PC-9 (cell line): ENCODE results near the gene G6PD. TPM values are rescaled to one million over a fixed set of nuclear protein-coding genes. Genes with fewer than 3 reads are reported as not detected.

Experiments
- BruUV-seq: library from RNA; stranded (reverse); fragments of 400-500 nt; replicated peaks from 2 replicates; lab custom pipeline; 2021; lab: Mats Ljungman, UMichigan
- CTCF ChIA-PET: fragments of 300-600 bp; sonication (Branson Sonifier 250); formaldehyde crosslinking; loops from one replicate; lab custom pipeline; 2022; ENCODE audit warnings: antibody characterized with exemption; lab: Charles Lee
- POLR2A ChIA-PET: fragments of 300-600 bp; sonication (Branson Sonifier 250); formaldehyde crosslinking; loops from one replicate; lab custom pipeline; 2022; ENCODE audit warnings: antibody characterized with exemption; ENCODE audit not compliant: unreplicated experiment; lab: Charles Lee
- DNase-seq, 2 experiments: peaks; one replicate each; pipeline versions ENCODE4 v3.0.0 to v3.0.0-alpha.2; 2015 to 2022; ENCODE audit warnings: mixed read lengths in 1 of 2
- H2AFZ ChIP-seq: fragments of 200-600 bp; sonication (generic); 2 replicates; pipeline ENCODE4 v1.8.1; 2017; ENCODE audit warnings: antibody characterized with exemption
- H3F3A ChIP-seq: fragments of 200-600 bp; sonication (generic); 2 replicates; pipeline ENCODE4 v1.8.1; 2017; ENCODE audit warnings: antibody characterized with exemption, mild to moderate bottlenecking, low read depth; ENCODE audit not compliant: insufficient read depth
- H3K27ac ChIP-seq: fragments of 200-600 bp; sonication (generic); 2 replicates; pipeline ENCODE4 v1.6.1; 2016; ENCODE audit warnings: mixed run types
- H3K27me3 ChIP-seq: fragments of 200-600 bp; sonication (generic); 2 replicates; pipeline ENCODE4 v1.6.1; 2016; ENCODE audit warnings: low read depth, mixed run types; ENCODE audit not compliant: insufficient read depth
- H3K36me3 ChIP-seq: fragments of 200-600 bp; sonication (generic); 2 replicates; pipeline ENCODE4 v1.6.1; 2016; ENCODE audit warnings: low read depth, mixed run types
- H3K4me1 ChIP-seq: fragments of 200-600 bp; sonication (generic); replicated peaks from 2 replicates; pipeline ENCODE4 v1.6.1; 2016; ENCODE audit warnings: mixed run types; ENCODE audit not compliant: insufficient read depth
- H3K4me2 ChIP-seq: fragments of 200-600 bp; sonication (generic); 2 replicates; pipeline ENCODE4 v1.6.1; 2017; ENCODE audit warnings: mixed run types
- H3K4me3 ChIP-seq: fragments of 200-600 bp; sonication (generic); 2 replicates; pipeline ENCODE4 v1.6.1; 2016; ENCODE audit warnings: mixed run types
- H3K79me2 ChIP-seq: fragments of 200-600 bp; sonication (generic); 2 replicates; pipeline ENCODE4 v1.6.1; 2017; ENCODE audit warnings: low read depth, mixed run types
- H3K9me2 ChIP-seq: fragments of 200-600 bp; sonication (generic); 2 replicates; pipeline ENCODE4 v1.8.1; 2017; ENCODE audit warnings: mild to moderate bottlenecking; ENCODE audit not compliant: insufficient read depth
- H3K9me3 ChIP-seq: fragments of 200-600 bp; sonication (generic); 2 replicates; pipeline ENCODE4 v1.8.1; 2016; ENCODE audit warnings: low read depth; ENCODE audit not compliant: insufficient read depth
- H4K20me1 ChIP-seq: fragments of 200-600 bp; sonication (generic); 2 replicates; pipeline ENCODE4 v1.8.1; 2017; ENCODE audit not compliant: insufficient read depth
- EZH2 ChIP-seq: fragments of 200-600 bp; sonication (generic); IDR thresholded peaks from 2 replicates; pipeline ENCODE4 v1.8.0; 2017; ENCODE audit warnings: antibody characterized with exemption, low read depth
- intact Hi-C: fragments of 100-400 bp; cut with micrococcal nuclease; formaldehyde crosslinking; loops from one replicate; pipeline ENCODE4 v1.10.0; 2022; ENCODE audit not compliant: unreplicated experiment
- total RNA-seq: library from RNA; stranded (reverse); gene quantifications from 2 replicates; pipeline ENCODE4 v1.2.3, GENCODE V29; 2021
- TF ChIP-seq, protein P1 (sequence below): fragments of 200-600 bp; sonication (generic); conservative IDR thresholded peaks from 2 replicates; pipeline ENCODE4 v1.6.1; 2017; ENCODE audit warnings: mixed run types, antibody characterized with exemption, mild to moderate bottlenecking, moderate library complexity

The G6PD gene
- total RNA-seq, 1 experiment from 2014 or later: 1,283 TPM

- ChIA-PET CTCF (interaction anchor here (0.6 kb wide), 1 partner anchor 55 kb away, joined by 3 read pairs; no protein-coding TSS in a partner anchor), POLR2A (interaction anchor here (0.6 kb wide), 2 partner anchors 20 to 63 kb away, joined by 6 to 23 read pairs; no protein-coding TSS in a partner anchor)
- Histone ChIP-seq H3K36me3 (no peaks in the 10 kb centered on the region), H2AFZ (no peak overlapping the region), H3K9me3 (no peaks in the 10 kb centered on the region), H3K27me3 (no peaks in the 10 kb centered on the region), H3K4me1 (peaks cover 19% of the 10 kb centered on the region), H3K4me3 (no peak overlapping the region), H3F3A (peaks cover 4% of the 10 kb centered on the region; the same call in 1 of the 2 replicates), H3K79me2 (peaks cover 14% of the 10 kb centered on the region), H3K4me2 (no peak overlapping the region), H3K9me2 (no peaks in the 10 kb centered on the region), H4K20me1 (no peaks in the 10 kb centered on the region), H3K27ac (no peak overlapping the region)
- no peak for DNase-seq
- no peak for TF ChIP-seq EZH2
- TF ChIP-seq, protein P1, sequence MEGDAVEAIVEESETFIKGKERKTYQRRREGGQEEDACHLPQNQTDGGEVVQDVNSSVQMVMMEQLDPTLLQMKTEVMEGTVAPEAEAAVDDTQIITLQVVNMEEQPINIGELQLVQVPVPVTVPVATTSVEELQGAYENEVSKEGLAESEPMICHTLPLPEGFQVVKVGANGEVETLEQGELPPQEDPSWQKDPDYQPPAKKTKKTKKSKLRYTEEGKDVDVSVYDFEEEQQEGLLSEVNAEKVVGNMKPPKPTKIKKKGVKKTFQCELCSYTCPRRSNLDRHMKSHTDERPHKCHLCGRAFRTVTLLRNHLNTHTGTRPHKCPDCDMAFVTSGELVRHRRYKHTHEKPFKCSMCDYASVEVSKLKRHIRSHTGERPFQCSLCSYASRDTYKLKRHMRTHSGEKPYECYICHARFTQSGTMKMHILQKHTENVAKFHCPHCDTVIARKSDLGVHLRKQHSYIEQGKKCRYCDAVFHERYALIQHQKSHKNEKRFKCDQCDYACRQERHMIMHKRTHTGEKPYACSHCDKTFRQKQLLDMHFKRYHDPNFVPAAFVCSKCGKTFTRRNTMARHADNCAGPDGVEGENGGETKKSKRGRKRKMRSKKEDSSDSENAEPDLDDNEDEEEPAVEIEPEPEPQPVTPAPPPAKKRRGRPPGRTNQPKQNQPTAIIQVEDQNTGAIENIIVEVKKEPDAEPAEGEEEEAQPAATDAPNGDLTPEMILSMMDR: no peak
- no TSS peak for BruUV-seq
- intact Hi-C loops: no loop called here
These were observed 64.6 kb downstream of the G6PD start for GRCh38 chrX:154481911-154482601.

Other genes starting within 250 kb of the G6PD start
- gene FLNA, start 172.2 kb downstream of the G6PD start, total RNA-seq: 1,841 and 2,308 TPM in 2 replicates
- 132 and 164 TPM in 2 replicates for gene EMD, start 167.6 kb downstream of the G6PD start, total RNA-seq
- 3,447 and 3,685 TPM in 2 replicates for gene RPL10, start 148.5 kb downstream of the G6PD start, total RNA-seq
- 25.9 and 28.3 TPM in 2 replicates for gene DNASE1L1, start 137.6 kb downstream of the G6PD start, total RNA-seq
- 95.8 and 134 TPM in 2 replicates for gene TAFAZZIN, start 135.3 kb downstream of the G6PD start, total RNA-seq
- gene ATP6AP1, start 118.2 kb downstream of the G6PD start, total RNA-seq: 112 and 119 TPM in 2 replicates
- 116 and 123 TPM in 2 replicates for gene GDI1, start 109.7 kb downstream of the G6PD start, total RNA-seq
- gene FAM50A, start 102.7 kb downstream of the G6PD start, total RNA-seq: 82.1 and 89.4 TPM in 2 replicates
- 109 and 124 TPM in 2 replicates for gene PLXNA3, start 88.6 kb downstream of the G6PD start, total RNA-seq
- gene LAGE3, start 67.6 kb downstream of the G6PD start, total RNA-seq: 63.9 and 82.5 TPM in 2 replicates
- 80.7 and 81.6 TPM in 2 replicates for gene UBL4A, start 60.2 kb downstream of the G6PD start, total RNA-seq
- gene SLC10A3, start 56.2 kb downstream of the G6PD start, total RNA-seq: 38.3 and 54.9 TPM in 2 replicates
- gene FAM3A, start 30.6 kb downstream of the G6PD start, total RNA-seq: 60.3 and 69.3 TPM in 2 replicates
- gene IKBKG, start 774 bp upstream of the G6PD start, total RNA-seq: 68.3 and 69.4 TPM in 2 replicates
- not detected in 2 replicates for gene CTAG1A, start 38.3 kb upstream of the G6PD start, total RNA-seq
- gene CTAG1B, start 72.4 kb upstream of the G6PD start, total RNA-seq: not detected in 2 replicates
- not detected in 2 replicates for gene CTAG2, start 106.7 kb upstream of the G6PD start, total RNA-seq
- gene GAB3, start 204.2 kb upstream of the G6PD start, total RNA-seq: 0.17 and 0.63 TPM in 2 replicates
- gene DKC1, start 216.0 kb upstream of the G6PD start, total RNA-seq: 83.5 and 101 TPM in 2 replicates